ENCODE results near the gene CSNK1G1.
"Not testable (repeated sequence)": the region's sequence is repeated elsewhere in the genome, so short reads cannot be mapped to it uniquely, and the experiment has no call there.

Gene CSNK1G1

GRCh38 chr15:64333516-64333915 is 22.5 kb downstream of the CSNK1G1 start:
- no peaks in the 10 kb centered on the region for H3K4me1 ChIP-seq
- no peaks in the 10 kb centered on the region for H3K27me3 ChIP-seq
- no peak for DNase-seq
- H3K4me3 ChIP-seq (ENCODE audit: low read depth, low read length), result no peak overlapping the region
- H3K9me3 ChIP-seq, result no peaks in the 10 kb centered on the region
- H3K36me3 ChIP-seq, result no peaks in the 10 kb centered on the region
- no peak for TF ChIP-seq CTCF (IDR thresholded peaks at IDR 0.05; ENCODE audit: low read depth, low read length)

GRCh38 chr15:64331668-64332067 is 24.3 kb downstream of the CSNK1G1 start:
- DNase-seq; H3K36me3 ChIP-seq; H3K9me3 ChIP-seq; H3K27me3 ChIP-seq; H3K4me1 ChIP-seq; H3K4me3 ChIP-seq (ENCODE audit: low read depth, low read length): not testable (repeated sequence)

- not testable (repeated sequence) for H3K36me3 ChIP-seq; H3K27me3 ChIP-seq; DNase-seq; H3K4me3 ChIP-seq (ENCODE audit: low read depth, low read length); H3K9me3 ChIP-seq; H3K4me1 ChIP-seq
These were observed 29.0 kb downstream of the CSNK1G1 start for GRCh38 chr15:64326975-64327374.

GRCh38 chr15:64326458-64326857 is 29.5 kb downstream of the CSNK1G1 start:
- DNase-seq; H3K4me1 ChIP-seq; H3K4me3 ChIP-seq (ENCODE audit: low read depth, low read length); H3K9me3 ChIP-seq; H3K36me3 ChIP-seq; H3K27me3 ChIP-seq: not testable (repeated sequence)

GRCh38 chr15:64324165-64324877 is 31.7 kb downstream of the CSNK1G1 start:
- Histone ChIP-seq H3K4me1 (peaks cover 9% of the 10 kb centered on the region), H3K9me3 (no peaks in the 10 kb centered on the region), H3K36me3 (no peaks in the 10 kb centered on the region), H3K27me3 (no peaks in the 10 kb centered on the region), H3K4me3 (ENCODE audit: low read depth, low read length) (no peak overlapping the region)
- no peak for DNase-seq
- TF ChIP-seq CTCF (IDR thresholded peaks at IDR 0.05; ENCODE audit: low read depth, low read length), result no peak

GRCh38 chr15:64315216-64315615 is 40.8 kb downstream of the CSNK1G1 start:
- Histone ChIP-seq H3K36me3 (no peaks in the 10 kb centered on the region), H3K4me1 (no peaks in the 10 kb centered on the region), H3K4me3 (ENCODE audit: low read depth, low read length) (no peak overlapping the region), H3K9me3 (no peaks in the 10 kb centered on the region), H3K27me3 (no peaks in the 10 kb centered on the region)
- no peak for TF ChIP-seq CTCF (IDR thresholded peaks at IDR 0.05; ENCODE audit: low read depth, low read length)
- DNase-seq, result no peak

- Histone ChIP-seq H3K4me1 (no peaks in the 10 kb centered on the region), H3K9me3 (no peaks in the 10 kb centered on the region), H3K4me3 (ENCODE audit: low read depth, low read length) (no peak overlapping the region), H3K36me3 (no peaks in the 10 kb centered on the region), H3K27me3 (no peaks in the 10 kb centered on the region)
- no peak for DNase-seq
- TF ChIP-seq CTCF (IDR thresholded peaks at IDR 0.05; ENCODE audit: low read depth, low read length), result no peak
These were observed 41.5 kb downstream of the CSNK1G1 start for GRCh38 chr15:64314456-64314855.

GRCh38 chr15:64311566-64311965 is 44.4 kb downstream of the CSNK1G1 start:
- no peaks in the 10 kb centered on the region for H3K4me1 ChIP-seq
- H3K4me3 ChIP-seq (ENCODE audit: low read depth, low read length), result no peak overlapping the region
- no peaks in the 10 kb centered on the region for H3K36me3 ChIP-seq
- DNase-seq, result no peak
- no peaks in the 10 kb centered on the region for H3K9me3 ChIP-seq
- no peak for TF ChIP-seq CTCF (IDR thresholded peaks at IDR 0.05; ENCODE audit: low read depth, low read length)
- no peaks in the 10 kb centered on the region for H3K27me3 ChIP-seq

All from BE2C (cell line).